H9 (cell line): ENCODE results near the gene MMP2. TPM values are rescaled to one million over a fixed set of nuclear protein-coding genes. Genes with fewer than 3 reads are reported as not detected.

ENCODE experiments used
- DNase-seq: peaks from one replicate; pipeline ENCODE4 v3.0.0-alpha.2; 2017
- H2AFZ ChIP-seq: one replicate; pipeline ENCODE4 v1.6.1; 2013; ENCODE audit warnings: mild to moderate bottlenecking, low read length, control low read depth, moderate library complexity
- H2AK5ac ChIP-seq: 2 replicates; pipeline ENCODE4 v1.6.1; 2013; ENCODE audit warnings: low read length, control low read depth, mixed read lengths; ENCODE audit not compliant: insufficient read length
- H2BK120ac ChIP-seq: one replicate; pipeline ENCODE4 v1.6.1; 2013; ENCODE audit warnings: low read depth, mild to moderate bottlenecking, low read length, control low read depth, inconsistent platforms; ENCODE audit not compliant: poor library complexity, severe bottlenecking
- H2BK12ac ChIP-seq: 2 replicates; pipeline ENCODE4 v1.6.1; 2013; ENCODE audit warnings: low read length, control low read depth, mixed read lengths, low read depth; ENCODE audit not compliant: insufficient read length
- H2BK15ac ChIP-seq: 2 replicates; pipeline ENCODE4 v1.6.1; 2013; ENCODE audit warnings: low read depth, low read length, control low read depth
- H2BK20ac ChIP-seq: one replicate; pipeline ENCODE4 v1.6.1; 2013; ENCODE audit warnings: low read depth, mild to moderate bottlenecking, low read length, control low read depth, inconsistent platforms; ENCODE audit not compliant: poor library complexity, severe bottlenecking
- H2BK5ac ChIP-seq: 2 replicates; pipeline ENCODE4 v1.6.1; 2013; ENCODE audit warnings: low read length, control low read depth, mixed read lengths; ENCODE audit not compliant: insufficient read length
- H3K14ac ChIP-seq: 2 replicates; pipeline ENCODE4 v1.6.1; 2013; ENCODE audit warnings: low read length, control low read depth; ENCODE audit not compliant: insufficient read depth
- H3K18ac ChIP-seq: 2 replicates; pipeline ENCODE4 v1.6.1; 2013; ENCODE audit warnings: low read depth, mild to moderate bottlenecking, mixed read lengths, low read length, control low read depth; ENCODE audit not compliant: insufficient read length
- H3K23ac ChIP-seq: 2 replicates; pipeline ENCODE4 v1.6.1; 2013; ENCODE audit warnings: low read length, control low read depth, mixed read lengths, low read depth; ENCODE audit not compliant: insufficient read length
- H3K23me2 ChIP-seq: 2 replicates; pipeline ENCODE4 v1.6.1; 2013; ENCODE audit warnings: low read depth, mild to moderate bottlenecking, mixed read lengths, low read length, control low read depth; ENCODE audit not compliant: insufficient read length, poor library complexity, severe bottlenecking
- H3K27ac ChIP-seq: 2 replicates; pipeline ENCODE4 v1.5.1; 2013; ENCODE audit warnings: low read length, control low read depth, mixed read lengths, low read depth; ENCODE audit not compliant: insufficient read length
- H3K27me3 ChIP-seq: 2 replicates; pipeline ENCODE4 v1.6.1; 2013; ENCODE audit warnings: low read length, control low read depth, inconsistent platforms; ENCODE audit not compliant: insufficient read depth
- H3K4ac ChIP-seq: 2 replicates; pipeline ENCODE4 v1.6.1; 2013; ENCODE audit warnings: low read depth, mild to moderate bottlenecking, control low read depth, inconsistent platforms, low read length, moderate library complexity
- H3K4me1 ChIP-seq: 2 replicates; pipeline ENCODE4 v1.6.1; 2013; ENCODE audit warnings: low read length, control low read depth, inconsistent platforms; ENCODE audit not compliant: insufficient read depth
- H3K4me2 ChIP-seq: 2 replicates; pipeline ENCODE4 v1.6.1; 2013; ENCODE audit warnings: low read length, control low read depth, mixed read lengths; ENCODE audit not compliant: insufficient read length, insufficient read depth
- H3K56ac ChIP-seq: 2 replicates; pipeline ENCODE4 v1.6.1; 2013; ENCODE audit warnings: low read depth, mild to moderate bottlenecking, mixed read lengths, low read length, control low read depth; ENCODE audit not compliant: insufficient read length
- H3K79me1 ChIP-seq: 2 replicates; pipeline ENCODE4 v1.6.1; 2013; ENCODE audit warnings: low read depth, mild to moderate bottlenecking, moderate library complexity, low read length, control low read depth, inconsistent platforms; ENCODE audit not compliant: insufficient read depth, poor library complexity, severe bottlenecking
- H3K79me2 ChIP-seq: 2 replicates; pipeline ENCODE4 v1.6.1; 2013; ENCODE audit warnings: low read length, control low read depth, inconsistent platforms; ENCODE audit not compliant: insufficient read depth
- H3K9ac ChIP-seq: 2 replicates; pipeline ENCODE4 v1.6.1; 2013; ENCODE audit warnings: low read length, control low read depth, mixed read lengths; ENCODE audit not compliant: insufficient read length; ENCODE audit errors: extremely low read depth
- H3K9me3 ChIP-seq: one replicate; pipeline ENCODE4 v1.6.1; 2013; ENCODE audit warnings: low read depth, low read length, inconsistent platforms; ENCODE audit not compliant: control insufficient read depth
- H3T11ph ChIP-seq: one replicate; pipeline ENCODE4 v1.6.1; 2013; ENCODE audit warnings: mild to moderate bottlenecking, low read length, control low read depth, inconsistent platforms
- H4K20me1 ChIP-seq: one replicate; pipeline ENCODE4 v1.6.1; 2013; ENCODE audit not compliant: control insufficient read depth, insufficient read length, insufficient read depth
- H4K5ac ChIP-seq: 2 replicates; pipeline ENCODE4 v1.6.1; 2013; ENCODE audit warnings: low read depth, mild to moderate bottlenecking, mixed read lengths, low read length, control low read depth; ENCODE audit not compliant: insufficient read length
- H4K8ac ChIP-seq: replicated peaks from 2 replicates; pipeline ENCODE4 v1.6.1; 2013; ENCODE audit warnings: low read length, control low read depth, mixed read lengths, low read depth; ENCODE audit not compliant: insufficient read length
- H4K91ac ChIP-seq: 2 replicates; pipeline ENCODE4 v1.6.1; 2013; ENCODE audit warnings: low read depth, mild to moderate bottlenecking, moderate library complexity, mixed read lengths, low read length, control low read depth; ENCODE audit not compliant: insufficient read length
- H3K27ac Mint-ChIP-seq, 3 experiments: 2 replicates in 2 of 3; 3 replicates in 1 of 3; pipeline ENCODE4 v1.8.0; 2020 to 2021; ENCODE audit warnings: mixed read lengths in 3 of 3, mild to moderate bottlenecking in 1 of 3, moderate library complexity in 1 of 3
- H3K27me3 Mint-ChIP-seq: 2 replicates; pipeline ENCODE4 v1.8.0; 2021; ENCODE audit warnings: low read depth, mild to moderate bottlenecking, moderate library complexity, mixed read lengths
- H3K36me3 Mint-ChIP-seq, 3 experiments: 2 replicates in 2 of 3; 3 replicates in 1 of 3; pipeline ENCODE4 v1.8.0; 2020 to 2021; ENCODE audit warnings: low read depth in 3 of 3, mixed read lengths in 3 of 3; ENCODE audit not compliant: insufficient read depth in 1 of 3
- H3K4me1 Mint-ChIP-seq, 2 experiments: 2 replicates each; pipeline ENCODE4 v1.8.0; 2020; ENCODE audit warnings: mixed read lengths in 2 of 2
- H3K4me3 Mint-ChIP-seq, 2 experiments: 2 replicates in 1 of 2; 3 replicates in 1 of 2; pipeline ENCODE4 v1.8.0; 2020 to 2021; ENCODE audit warnings: mild to moderate bottlenecking in 2 of 2, mixed read lengths in 2 of 2, moderate library complexity in 1 of 2
- H3K9me3 Mint-ChIP-seq, 2 experiments: 2 replicates in 1 of 2; 3 replicates in 1 of 2; pipeline ENCODE4 v1.8.0; 2020; ENCODE audit warnings: mild to moderate bottlenecking in 2 of 2, mixed read lengths in 2 of 2, moderate library complexity in 1 of 2
- CTCF ChIP-seq: fragments of 200-600 bp; sonication (generic); conservative IDR thresholded peaks from 3 replicates; pipeline ENCODE4 v1.8.0; 2021; ENCODE audit warnings: antibody characterized with exemption, mild to moderate bottlenecking
- WGBS: extraction: QIAGEN DNeasy Blood & Tissue Kit; methylation state at CpG from one replicate; pipeline ENCODE4 v1.1.7; 2013; ENCODE audit warnings: missing lambda C conversion rate, low lambda C conversion rate, mixed read lengths; ENCODE audit not compliant: insufficient read length; ENCODE audit errors: extremely low coverage; 5-methylcytosine and 5-hydroxymethylcytosine counted together
- total RNA-seq: library from RNA; stranded (reverse); gene quantifications from 2 replicates; pipeline ENCODE4 v1.2.1, GENCODE V29; 2021

The MMP2 gene
- total RNA-seq, 1 experiment from 2014 or later, result 23.1 TPM

DNA sequence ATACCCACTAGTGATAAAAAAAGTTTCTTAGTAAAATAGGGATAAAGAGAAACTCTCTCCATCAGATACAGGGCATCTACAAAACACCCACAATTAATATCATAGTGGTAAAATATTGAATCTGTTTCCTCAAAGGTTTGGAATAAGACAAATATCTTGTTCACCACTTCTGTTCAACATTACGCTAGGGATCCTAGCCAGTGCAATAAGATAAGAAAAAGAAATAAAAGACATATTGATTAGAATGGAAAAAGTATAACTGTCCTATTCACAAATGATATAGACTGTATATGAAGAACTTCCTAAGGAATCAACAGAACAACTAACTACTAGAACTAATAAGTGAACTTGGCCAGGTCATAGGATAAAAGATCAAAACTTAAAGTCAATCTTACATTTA is 42.8 kb downstream of the MMP2 start:
- H2BK15ac ChIP-seq, result no peak overlapping the region
- no peak overlapping the region for H3T11ph ChIP-seq
- peaks cover 4 to 6% of the 10 kb centered on the region in 2 experiments; a peak in 3 of 4 replicates for H3K4me1 Mint-ChIP-seq
- no peak for TF ChIP-seq CTCF
- H3K36me3 Mint-ChIP-seq, result peaks cover 10 to 33% (median 10%) of the 10 kb centered on the region in 3 experiments; a peak in 5 of 7 replicates
- no CpG with 5 or more reads among the region's 1 CpG for WGBS
- H3K18ac ChIP-seq, result no peak overlapping the region
- no peaks in the 10 kb centered on the region for H3K27me3 Mint-ChIP-seq
- no peak overlapping the region for H3K56ac ChIP-seq
- peaks cover 31 to 35% of the 10 kb centered on the region in 2 experiments; a peak in 4 of 5 replicates for H3K9me3 Mint-ChIP-seq
- no peak overlapping the region for H2BK120ac ChIP-seq
- no peak overlapping the region for H2AFZ ChIP-seq
- H4K91ac ChIP-seq, result no peak overlapping the region
- H3K79me1 ChIP-seq, result no peaks in the 10 kb centered on the region
- no peak overlapping the region for H3K27ac Mint-ChIP-seq
- H2BK12ac ChIP-seq, result no peak overlapping the region
- H3K27me3 ChIP-seq, result no peaks in the 10 kb centered on the region
- no peak overlapping the region for H3K23ac ChIP-seq
- no peak overlapping the region for H2BK5ac ChIP-seq
- no peak overlapping the region for H3K4ac ChIP-seq
- no peaks in the 10 kb centered on the region for H3K9me3 ChIP-seq
- H3K4me3 Mint-ChIP-seq, result no peak overlapping the region
- no peak overlapping the region for H4K5ac ChIP-seq
- DNase-seq, result no peak
- H3K14ac ChIP-seq, result no peak overlapping the region
- H3K23me2 ChIP-seq, result no peaks in the 10 kb centered on the region
- no peak overlapping the region for H3K4me2 ChIP-seq
- H4K8ac ChIP-seq, result no peak overlapping the region
- no peak overlapping the region for H3K27ac ChIP-seq
- no peak overlapping the region for H3K9ac ChIP-seq
- H3K79me2 ChIP-seq, result no peaks in the 10 kb centered on the region
- no peaks in the 10 kb centered on the region for H3K4me1 ChIP-seq
- H2BK20ac ChIP-seq, result no peak overlapping the region
- H4K20me1 ChIP-seq, result no peaks in the 10 kb centered on the region
- H2AK5ac ChIP-seq, result no peak overlapping the region
